Osteoblast (primary cell): ENCODE results near the gene SKIC8. TPM values are rescaled to one million over a fixed set of nuclear protein-coding genes. Genes with fewer than 3 reads are reported as not detected.

Source experiments
- DNase-seq: peaks from one replicate; pipeline ENCODE4 v3.0.0; 2011; ENCODE audit warnings: low spot score, mixed read lengths; ENCODE audit not compliant: insufficient read length; ENCODE audit errors: missing footprints
- H2AFZ ChIP-seq: 2 replicates; pipeline ENCODE4 v1.6.0; 2011; ENCODE audit warnings: mild to moderate bottlenecking, low read length
- H3K27ac ChIP-seq: 2 replicates; pipeline ENCODE4 v1.5.1; 2011; ENCODE audit warnings: mild to moderate bottlenecking, low read depth, low read length, moderate library complexity
- H3K27me3 ChIP-seq: 2 replicates; pipeline ENCODE4 v1.6.0; 2012; ENCODE audit warnings: mild to moderate bottlenecking, control low read depth, inconsistent platforms, low read length, moderate library complexity; ENCODE audit not compliant: insufficient read depth
- H3K36me3 ChIP-seq: 2 replicates; pipeline ENCODE4 v1.5.1; 2011; ENCODE audit warnings: mild to moderate bottlenecking, low read length, control low read depth, moderate library complexity; ENCODE audit not compliant: insufficient read depth
- H3K4me1 ChIP-seq: 2 replicates; pipeline ENCODE4 v1.5.1; 2011; ENCODE audit warnings: mild to moderate bottlenecking, low read length, control low read depth, moderate library complexity; ENCODE audit not compliant: insufficient read depth
- H3K4me2 ChIP-seq: 2 replicates; pipeline ENCODE4 v1.6.0; 2011; ENCODE audit warnings: mild to moderate bottlenecking, low read length; ENCODE audit not compliant: insufficient read depth
- H3K4me3 ChIP-seq: fragments of 200-600 bp; sonication (generic); 3 replicates; pipeline ENCODE4 v1.5.1; 2012; ENCODE audit warnings: mild to moderate bottlenecking, low read length, inconsistent platforms; ENCODE audit not compliant: insufficient read depth
- H3K79me2 ChIP-seq: 2 replicates; pipeline ENCODE4 v1.6.0; 2012; ENCODE audit warnings: mild to moderate bottlenecking, low read length, control low read depth, inconsistent platforms; ENCODE audit not compliant: insufficient read depth
- H3K9me3 ChIP-seq: 2 replicates; pipeline ENCODE4 v1.5.1; 2011; ENCODE audit warnings: low read depth, low read length, control low read depth
- H4K20me1 ChIP-seq: 2 replicates; pipeline ENCODE4 v1.6.0; 2012; ENCODE audit warnings: mild to moderate bottlenecking, low read length, control low read depth; ENCODE audit not compliant: insufficient read depth
- CTCF ChIP-seq: IDR thresholded peaks from 2 replicates; pipeline ENCODE4 v1.5.1; 2011; ENCODE audit warnings: mild to moderate bottlenecking, low read depth, low read length, moderate library complexity; ENCODE audit errors: extremely low read depth
- total RNA-seq: library from RNA; depleted of rRNA; stranded (reverse); fragments of >200 nt; gene quantifications from 2 replicates; pipeline ENCODE4 v1.2.3, GENCODE V29; 2012

Gene SKIC8
- total RNA-seq, 1 donor, result 62.6 TPM

- H3K36me3 ChIP-seq, result no peaks in the 10 kb centered on the region
- peaks cover 25% of the 10 kb centered on the region for H3K4me1 ChIP-seq
- H2AFZ ChIP-seq, result peak overlapping the region; percentile 37
- no peaks in the 10 kb centered on the region for H4K20me1 ChIP-seq
- H3K79me2 ChIP-seq, result no peaks in the 10 kb centered on the region
- no peak overlapping the region for H3K4me3 ChIP-seq
- H3K4me2 ChIP-seq, result peak overlapping the region; percentile 11
- no peaks in the 10 kb centered on the region for H3K9me3 ChIP-seq
- DNase-seq, result peak; percentile 88
- TF ChIP-seq CTCF, result peak; percentile 92
- H3K27me3 ChIP-seq, result peaks cover 21% of the 10 kb centered on the region
- H3K27ac ChIP-seq, result no peak overlapping the region
These were observed 9.1 kb upstream of the SKIC8 start for GRCh38 chr15:78308422-78309032.

GRCh38 chr15:78307976-78308375 is 8.6 kb upstream of the SKIC8 start:
- peak overlapping the region; percentile 37 for H2AFZ ChIP-seq
- no peak for TF ChIP-seq CTCF

GRCh38 chr15:78306176-78306774 is 6.9 kb upstream of the SKIC8 start:
- Histone ChIP-seq H4K20me1 (no peaks in the 10 kb centered on the region), H3K9me3 (no peaks in the 10 kb centered on the region), H3K4me1 (peaks cover 45% of the 10 kb centered on the region), H3K27ac (peak overlapping the region; percentile 46), H3K79me2 (no peaks in the 10 kb centered on the region), H3K4me2 (peak overlapping the region; percentile 49), H3K36me3 (no peaks in the 10 kb centered on the region), H2AFZ (no peak overlapping the region), H3K4me3 (no peak overlapping the region), H3K27me3 (peaks cover 7% of the 10 kb centered on the region)
- TF ChIP-seq CTCF, result no peak
- no peak for DNase-seq

More at GRCh38 chr15:78307976-78308375, 8.6 kb upstream of the SKIC8 start:
- Histone ChIP-seq H3K4me1 (peaks cover 29% of the 10 kb centered on the region), H3K9me3 (no peaks in the 10 kb centered on the region), H3K27ac (no peak overlapping the region), H3K27me3 (peaks cover 18% of the 10 kb centered on the region), H3K79me2 (no peaks in the 10 kb centered on the region), H3K4me3 (no peak overlapping the region), H4K20me1 (no peaks in the 10 kb centered on the region), H3K4me2 (peak overlapping the region; percentile 11), H3K36me3 (no peaks in the 10 kb centered on the region)
- DNase-seq, result no peak

- Histone ChIP-seq H3K4me1 (peaks cover 54% of the 10 kb centered on the region), H3K79me2 (no peaks in the 10 kb centered on the region), H3K4me3 (no peak overlapping the region), H3K36me3 (no peaks in the 10 kb centered on the region), H2AFZ (no peak overlapping the region), H3K9me3 (no peaks in the 10 kb centered on the region), H3K27ac (no peak overlapping the region), H3K27me3 (peaks cover 4% of the 10 kb centered on the region), H3K4me2 (no peak overlapping the region), H4K20me1 (no peaks in the 10 kb centered on the region)
- TF ChIP-seq CTCF, result no peak
- DNase-seq, result no peak
These were observed 5.0 kb upstream of the SKIC8 start for GRCh38 chr15:78304216-78305066.
